Measurements from ENCODE around the gene CAMK2G. TPM values are rescaled to one million over a fixed set of nuclear protein-coding genes. Genes with fewer than 3 reads are reported as not detected.

CAMK2G gene
- total RNA-seq, result 11.6 and 17.0 TPM in 2 replicates

GRCh38 chr10:73874267-73875138 lies at the start of gene CAMK2G:
TSS of gene CAMK2G (minus strand) at chr10:73874555. CDS start at chr10:73874461, 94 bp downstream.

DNA sequence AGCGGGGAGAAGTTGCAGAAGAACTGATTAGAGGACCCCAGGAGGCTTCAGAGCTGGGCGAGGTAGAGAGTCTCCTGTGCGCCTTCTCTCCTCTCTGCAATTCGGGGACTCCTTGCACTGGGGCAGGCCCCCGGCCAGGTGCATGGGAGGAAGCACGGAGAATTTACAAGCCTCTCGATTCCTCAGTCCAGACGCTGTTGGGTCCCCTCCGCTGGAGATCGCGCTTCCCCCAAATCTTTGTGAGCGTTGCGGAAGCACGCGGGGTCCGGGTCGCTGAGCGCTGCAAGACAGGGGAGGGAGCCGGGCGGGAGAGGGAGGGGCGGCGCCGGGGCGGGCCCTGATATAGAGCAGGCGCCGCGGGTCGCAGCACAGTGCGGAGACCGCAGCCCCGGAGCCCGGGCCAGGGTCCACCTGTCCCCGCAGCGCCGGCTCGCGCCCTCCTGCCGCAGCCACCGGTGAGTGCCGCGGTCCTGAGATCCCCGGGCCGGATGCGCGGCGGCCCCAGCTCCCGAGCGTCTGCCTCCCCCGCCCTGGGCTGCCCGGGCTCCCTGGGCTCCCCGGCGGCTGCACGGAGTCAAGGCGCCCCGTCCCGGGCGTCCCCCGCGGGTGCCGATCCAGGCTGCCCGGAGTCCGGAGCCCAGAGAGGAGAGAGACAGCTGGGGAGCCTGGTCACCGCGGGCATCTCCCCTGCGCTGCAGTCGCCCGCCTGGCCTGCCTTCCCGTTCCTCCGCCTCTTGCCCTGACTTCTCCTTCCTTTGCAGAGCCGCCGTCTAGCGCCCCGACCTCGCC lies 36.6 kb upstream of the CAMK2G start, which contains the start of gene PLAU:
PLAU (plus strand) TSS at position 369 of the 789 bp plus-strand sequence. CDS start 424 bp downstream, outside the sequence.

GRCh38 chr10:73785211-73785720 lies 89.1 kb downstream of the CAMK2G start, which contains the start of gene ZSWIM8:
TSS of gene ZSWIM8 (plus strand) at chr10:73785606. CDS start at chr10:73785879, 273 bp downstream.

GRCh38 chr10:73781879-73782748 lies 92.2 kb downstream of the CAMK2G start, which contains the start of gene CHCHD1:
TSS of gene CHCHD1 (plus strand) at chr10:73782048. CDS start at chr10:73782076, 28 bp downstream.

Other genes starting within 250 kb of the CAMK2G start
- not detected in 2 replicates for gene MYOZ1, start 233.1 kb downstream of the CAMK2G start, total RNA-seq
- not detected in 2 replicates for gene SYNPO2L, start 218.5 kb downstream of the CAMK2G start, total RNA-seq
- 0.49 and 1.1 TPM in 2 replicates for gene AGAP5, start 176.4 kb downstream of the CAMK2G start, total RNA-seq
- 45.9 and 63.8 TPM in 2 replicates for gene SEC24C, start 130.2 kb downstream of the CAMK2G start, total RNA-seq
- gene CHCHD1, start 92.5 kb downstream of the CAMK2G start, total RNA-seq, result 23.6 and 25.6 TPM in 2 replicates
- gene ZSWIM8, start 88.9 kb downstream of the CAMK2G start, total RNA-seq, result 54.4 and 75.6 TPM in 2 replicates
- 15.6 and 35.4 TPM in 2 replicates for gene NDST2, start 63.0 kb downstream of the CAMK2G start, total RNA-seq
- 49.1 and 55.2 TPM in 2 replicates for gene PLAU, start 36.6 kb upstream of the CAMK2G start, total RNA-seq
- 185 and 211 TPM in 2 replicates for gene VCL, start 123.6 kb upstream of the CAMK2G start, total RNA-seq

All from cardiac atrium fibroblast (primary cell).